Ishikawa (cell line): ENCODE data around the gene SPECC1.

Source experiments
- CEBPB ChIP-seq: IDR thresholded peaks from 2 replicates; pipeline ENCODE4 v1.6.1; 2012
- CREB1 ChIP-seq: IDR thresholded peaks from 2 replicates; pipeline ENCODE4 v1.6.1; 2012; ENCODE audit warnings: low read depth
- EGR1 ChIP-seq: IDR thresholded peaks from 2 replicates; pipeline ENCODE4 v1.6.1; 2012
- EP300 ChIP-seq: IDR thresholded peaks from 2 replicates; pipeline ENCODE4 v1.6.1; 2012; ENCODE audit warnings: borderline replicate concordance
- FOXM1 ChIP-seq: IDR thresholded peaks from 2 replicates; pipeline ENCODE4 v1.6.1; 2012; ENCODE audit warnings: low read depth, borderline replicate concordance
- MAX ChIP-seq: IDR thresholded peaks from 2 replicates; pipeline ENCODE4 v1.6.1; 2012
- NFIC ChIP-seq: IDR thresholded peaks from 2 replicates; pipeline ENCODE4 v1.6.1; 2012
- RAD21 ChIP-seq: IDR thresholded peaks from 2 replicates; pipeline ENCODE4 v1.6.1; 2012; ENCODE audit warnings: low read depth
- REST ChIP-seq: IDR thresholded peaks from 2 replicates; pipeline ENCODE4 v1.6.1; 2012; ENCODE audit warnings: low read depth, mild to moderate bottlenecking
- TAF1 ChIP-seq: IDR thresholded peaks from 2 replicates; pipeline ENCODE4 v1.6.1; 2012; ENCODE audit warnings: low read depth, mild to moderate bottlenecking
- TCF12 ChIP-seq: IDR thresholded peaks from 2 replicates; pipeline ENCODE4 v1.6.1; 2012; ENCODE audit warnings: low read depth
- TEAD4 ChIP-seq: IDR thresholded peaks from 2 replicates; pipeline ENCODE4 v1.6.1; 2012
- USF1 ChIP-seq: IDR thresholded peaks from 2 replicates; pipeline ENCODE4 v1.6.1; 2012
- YY1 ChIP-seq: IDR thresholded peaks from 2 replicates; pipeline ENCODE4 v1.6.1; 2012; ENCODE audit warnings: low read depth
- ZBTB7A ChIP-seq: IDR thresholded peaks from 2 replicates; pipeline ENCODE4 v1.6.1; 2012; ENCODE audit warnings: low read depth

The SPECC1 gene

GRCh38 chr17:20281860-20282259, 272.7 kb downstream of the SPECC1 start:
- TF ChIP-seq CREB1 (no peak), EGR1 (no peak), USF1 (no peak), ZBTB7A (no peak), MAX (no peak), RAD21 (no peak), NFIC (no peak)

- TF ChIP-seq TEAD4 (no peak), YY1 (no peak), ZBTB7A (no peak), EGR1 (no peak), TCF12 (no peak), NFIC (no peak), MAX (no peak), EP300 (no peak), CEBPB (no peak), FOXM1 (no peak), CREB1 (no peak), TAF1 (no peak), REST (no peak), RAD21 (no peak), USF1 (no peak)
Measured at GRCh38 chr17:20282526-20283308, 273.6 kb downstream of the SPECC1 start.

DNA sequence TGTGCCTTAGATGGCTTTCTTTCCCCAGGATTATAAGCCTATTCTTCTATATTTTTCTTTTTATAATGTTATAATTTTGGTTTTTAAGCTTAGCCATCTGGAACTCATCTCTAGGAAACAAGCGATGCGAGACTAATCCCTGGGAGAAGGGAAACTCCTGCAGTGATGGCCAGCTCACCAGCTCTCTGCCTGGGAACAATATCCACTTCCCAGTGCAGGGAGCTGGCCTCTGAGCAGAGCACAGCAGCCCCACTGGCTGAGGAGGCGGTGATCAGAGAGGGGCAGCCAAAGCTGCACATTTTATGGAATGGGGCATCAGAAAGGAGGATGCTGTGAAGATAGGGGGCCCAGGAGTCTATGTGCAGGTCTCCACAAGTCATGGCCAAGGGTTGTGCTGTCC, 274.9 kb downstream of the SPECC1 start:
- no peak for TF ChIP-seq YY1

DNA sequence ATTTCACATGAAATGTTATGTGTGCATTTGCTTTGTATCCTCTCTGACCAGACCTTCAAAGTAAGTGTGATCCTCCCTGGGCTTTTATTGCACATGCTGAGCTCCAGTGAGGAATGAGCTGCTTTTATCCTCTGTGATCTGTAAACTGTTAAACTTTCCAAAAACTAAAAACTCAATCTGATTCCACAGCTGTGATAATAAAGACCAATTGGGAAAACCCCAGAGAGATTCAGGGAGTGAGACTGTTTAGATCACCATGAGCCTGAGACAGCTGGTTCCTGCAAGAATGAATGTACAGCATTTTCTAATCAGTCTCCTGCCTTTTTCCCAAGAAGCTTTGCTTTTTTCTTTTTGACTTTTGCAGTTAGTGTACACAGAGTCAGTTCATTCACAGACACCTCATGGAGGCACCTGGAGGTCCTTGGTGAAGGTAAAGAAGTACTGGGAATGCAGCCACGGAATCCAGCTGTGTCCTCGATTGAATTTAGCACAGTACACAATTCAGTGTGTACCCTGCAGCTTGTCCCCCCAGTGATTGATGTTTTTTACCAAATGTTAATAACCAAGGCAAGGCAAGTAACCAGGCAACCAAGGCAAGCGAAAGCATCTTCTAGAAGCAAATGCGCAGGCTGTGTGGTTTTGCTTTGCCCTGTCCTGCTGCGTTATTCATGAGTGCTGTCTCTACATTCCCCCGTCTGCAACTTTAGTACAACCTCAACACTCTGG, 275.6 kb downstream of the SPECC1 start:
- TF ChIP-seq EP300 (no peak), CREB1 (no peak), REST (no peak), TAF1 (no peak), NFIC (no peak), ZBTB7A (no peak), MAX (no peak), RAD21 (no peak), TEAD4 (no peak), EGR1 (no peak), YY1 (no peak), CEBPB (no peak), TCF12 (no peak), USF1 (no peak), FOXM1 (no peak)

DNA sequence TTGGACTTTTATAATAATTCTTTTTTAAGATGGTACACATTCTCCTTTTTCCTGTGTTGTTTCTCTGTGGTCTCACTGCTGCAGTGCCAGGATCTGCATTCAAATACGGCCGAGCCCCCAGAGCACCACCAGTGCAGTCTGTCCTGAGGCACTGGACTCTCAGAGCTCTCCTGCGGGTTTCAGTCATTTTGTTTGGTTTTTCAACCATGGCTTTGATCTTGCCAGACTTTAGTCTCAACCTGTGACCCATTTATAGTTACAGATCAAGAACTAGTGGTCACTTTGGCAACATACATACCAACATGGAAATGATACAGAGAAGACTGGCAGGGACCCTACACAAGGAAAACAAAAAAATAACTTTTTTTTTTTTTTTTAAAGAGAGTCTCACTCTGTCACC, 280.8 kb downstream of the SPECC1 start:
- TF ChIP-seq YY1, result no peak
- TF ChIP-seq EP300, result no peak

DNA sequence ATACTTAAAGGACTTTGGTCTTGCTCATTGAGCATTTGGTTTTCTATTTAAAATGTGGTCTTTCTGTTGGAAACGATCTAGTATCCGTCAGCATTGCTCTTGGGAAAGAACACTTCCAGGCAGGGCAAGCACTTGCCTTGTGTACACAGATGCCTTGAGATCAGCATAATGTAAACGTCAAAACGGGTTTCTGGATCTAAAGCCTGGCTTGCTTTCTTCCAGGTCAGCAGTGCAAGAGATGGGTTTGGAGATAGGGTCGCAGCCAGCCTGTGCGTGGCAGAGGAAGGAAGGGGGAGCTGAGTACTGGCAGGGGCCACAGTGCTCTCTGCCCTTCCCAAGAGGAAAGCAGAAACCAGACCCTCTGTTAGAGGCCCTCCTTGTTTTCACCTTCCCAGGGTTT, 282.7 kb downstream of the SPECC1 start:
- TF ChIP-seq MAX, result no peak
- TF ChIP-seq YY1, result no peak
- no peak for TF ChIP-seq USF1
- no peak for TF ChIP-seq CREB1
- no peak for TF ChIP-seq TCF12
- no peak for TF ChIP-seq ZBTB7A
- TF ChIP-seq RAD21, result no peak
- no peak for TF ChIP-seq CEBPB
- no peak for TF ChIP-seq TAF1
